CD14-positive monocyte (primary cell): Measurements from ENCODE around the gene PTPRU. TPM values are rescaled to one million over a fixed set of nuclear protein-coding genes. Genes with fewer than 3 reads are reported as not detected.

Experiments
- DNase-seq, 3 donors: peaks; one replicate each; pipeline ENCODE4 v3.0.0-alpha.2; 2011 to 2022
- H2AFZ ChIP-seq: 2 replicates; pipeline ENCODE4 v1.6.0; 2012; ENCODE audit warnings: mild to moderate bottlenecking, low read depth, low read length, inconsistent platforms; ENCODE audit not compliant: insufficient read depth, poor library complexity, severe bottlenecking
- H3K27ac ChIP-seq, 2 donors: 1 replicate in 1 of 2; 2 replicates in 1 of 2; pipeline ENCODE4 v1.5.1; 2012 to 2013; ENCODE audit warnings: low read length in 2 of 2, control low read depth in 1 of 2, inconsistent platforms in 1 of 2, low read depth in 1 of 2, mild to moderate bottlenecking in 1 of 2
- H3K27me3 ChIP-seq, 2 donors: one replicate each; pipeline versions ENCODE4 v1.6.0 to v1.6.1; 2011 to 2013; ENCODE audit warnings: low read length in 2 of 2; ENCODE audit not compliant: control insufficient read depth in 2 of 2, insufficient read depth in 2 of 2
- H3K36me3 ChIP-seq, 2 donors: replicated peaks in 1 of 2; 1 replicate in 1 of 2; 2 replicates in 1 of 2; pipeline versions ENCODE4 v1.5.1 to v1.6.1; 2012 to 2013; ENCODE audit warnings: low read length in 2 of 2, control low read depth in 1 of 2, inconsistent platforms in 1 of 2, mild to moderate bottlenecking in 1 of 2; ENCODE audit not compliant: insufficient read depth in 2 of 2, control insufficient read depth in 1 of 2
- H3K4me1 ChIP-seq, 2 donors: 1 replicate in 1 of 2; 2 replicates in 1 of 2; pipeline versions ENCODE4 v1.5.1 to v1.6.1; 2012 to 2013; ENCODE audit warnings: low read length in 2 of 2, control low read depth in 1 of 2, inconsistent platforms in 1 of 2, mild to moderate bottlenecking in 1 of 2, moderate library complexity in 1 of 2; ENCODE audit not compliant: insufficient read depth in 2 of 2, control insufficient read depth in 1 of 2
- H3K4me2 ChIP-seq: replicated peaks from 2 replicates; pipeline ENCODE3; 2012; ENCODE audit warnings: low read length, moderate library complexity, mild to moderate bottlenecking; ENCODE audit not compliant: poor library complexity, severe bottlenecking; ENCODE audit errors: extremely low read depth
- H3K4me3 ChIP-seq, 3 experiments: fragments of 200-600 bp in 1 of 3; sonication (generic) in 1 of 3; replicated peaks in 1 of 3; 1 replicate in 2 of 3; 2 replicates in 1 of 3; pipeline ENCODE4 v1.5.1; 2011 to 2013; ENCODE audit warnings: low read length in 3 of 3, mild to moderate bottlenecking in 3 of 3, control low read depth in 2 of 3, low read depth in 2 of 3, inconsistent platforms in 1 of 3, moderate library complexity in 1 of 3
- H3K79me2 ChIP-seq: 2 replicates; pipeline ENCODE4 v1.6.0; 2012; ENCODE audit warnings: mild to moderate bottlenecking, control low read depth, inconsistent platforms, low read length, moderate library complexity; ENCODE audit not compliant: insufficient read depth
- H3K9ac ChIP-seq: 2 replicates; pipeline ENCODE4 v1.6.0; 2017; ENCODE audit warnings: low read length, mild to moderate bottlenecking; ENCODE audit not compliant: insufficient read depth, poor library complexity, severe bottlenecking
- H3K9me3 ChIP-seq, 2 donors: replicated peaks in 1 of 2; 1 replicate in 1 of 2; 2 replicates in 1 of 2; pipeline versions ENCODE4 v1.5.1 to v1.6.1; 2012 to 2013; ENCODE audit warnings: low read length in 2 of 2, control low read depth in 1 of 2; ENCODE audit not compliant: control insufficient read depth in 1 of 2, insufficient read depth in 1 of 2
- H4K20me1 ChIP-seq: 2 replicates; pipeline ENCODE4 v1.6.0; 2012; ENCODE audit warnings: mild to moderate bottlenecking, low read length, control low read depth, moderate library complexity; ENCODE audit not compliant: insufficient read depth
- H3K27ac Mint-ChIP-seq, 7 donors: one replicate each; pipeline ENCODE4 v1.8.0; 2020; ENCODE audit warnings: mild to moderate bottlenecking in 7 of 7, mixed read lengths in 7 of 7, moderate library complexity in 6 of 7, inconsistent platforms in 2 of 7
- H3K27me3 Mint-ChIP-seq, 3 donors: one replicate each; pipeline ENCODE4 v1.8.0; 2021 to 2022; ENCODE audit warnings: low read depth in 3 of 3, mild to moderate bottlenecking in 3 of 3, mixed read lengths in 3 of 3, moderate library complexity in 3 of 3, inconsistent platforms in 1 of 3
- H3K36me3 Mint-ChIP-seq, 2 donors: one replicate each; pipeline ENCODE4 v1.8.0; 2020; ENCODE audit warnings: mixed read lengths in 2 of 2, inconsistent platforms in 1 of 2, mild to moderate bottlenecking in 1 of 2
- H3K4me1 Mint-ChIP-seq: one replicate; pipeline ENCODE4 v1.8.0; 2020; ENCODE audit warnings: mild to moderate bottlenecking, mixed read lengths
- H3K4me3 Mint-ChIP-seq, 2 donors: one replicate each; pipeline ENCODE4 v1.8.0; 2020; ENCODE audit warnings: mild to moderate bottlenecking in 2 of 2, mixed read lengths in 2 of 2, moderate library complexity in 1 of 2
- H3K9me3 Mint-ChIP-seq, 7 donors: one replicate each; pipeline ENCODE4 v1.8.0; 2020 to 2022; ENCODE audit warnings: mixed read lengths in 7 of 7, mild to moderate bottlenecking in 6 of 7, moderate library complexity in 6 of 7, inconsistent platforms in 2 of 7
- WGBS: methylation state at CpG from one replicate; pipeline ENCODE4 v1.1.5; 2013; ENCODE audit warnings: missing lambda C conversion rate; ENCODE audit not compliant: insufficient coverage; 5-methylcytosine and 5-hydroxymethylcytosine counted together
- intact Hi-C, 2 donors: fragments of 100-400 bp; cut with micrococcal nuclease; formaldehyde crosslinking; loops; one replicate each; pipeline versions ENCODE4 v1.15.0 to v1.15.1; 2023
- polyA plus RNA-seq, 3 donors: library from polyadenylated mRNA; depleted of rRNA in 1 of 3; unstranded in 2 of 3; stranded (reverse) in 1 of 3; fragments of 300-500 nt in 2 of 3; fragments of >200 nt in 1 of 3; fragmentation: Illumina TruSeq in 2 of 3; gene quantifications; 1 replicate in 2 of 3; 2 replicates in 1 of 3; pipeline ENCODE4 v1.2.3, GENCODE V29; 2012 to 2021
- TF ChIP-seq, protein P1 (sequence below): fragments of 200-600 bp; IDR thresholded peaks from one replicate; pipeline ENCODE4 v1.8.0; 2022; ENCODE audit warnings: antibody characterized with exemption, mild to moderate bottlenecking

PTPRU gene
- polyA plus RNA-seq, 3 donors, result 0.42 to 1.4 TPM; not detected in 1

GRCh38 chr1:29236712-29237128, 398 bp downstream of the PTPRU start:
- Mint-ChIP-seq H3K27ac (peak overlapping the region in 2 of 7 donors; percentile 13 to 68), H3K4me1 (peaks cover 25% of the 10 kb centered on the region), H3K9me3 (peaks cover 0 to 19% (median 7%) of the 10 kb centered on the region in 7 donors), H3K27me3 (peaks cover 57 to 71% (median 60%) of the 10 kb centered on the region in 3 donors), H3K36me3 (peaks cover 6 to 14% of the 10 kb centered on the region in 2 donors), H3K4me3 (peak overlapping the region; percentile 80 to 97)
- H3K27me3 ChIP-seq, result peaks cover 26 to 63% of the 10 kb centered on the region in 2 donors
- intact Hi-C loops, result loop anchor here (5.0 kb wide), 3 partner anchors 616 to 1471 kb away; no protein-coding TSS in a partner anchor
- WGBS, result 2% methylated on average over 30 of the region's 30 CpGs
- peak overlapping the region; percentile 26 to 77 (median 36) for H3K4me3 ChIP-seq
- peak overlapping the region; percentile 49 for H3K9ac ChIP-seq
- no peaks in the 10 kb centered on the region for H3K79me2 ChIP-seq
- DNase-seq, result peak in 2 of 3 donors; percentile 5 to 19
- peak overlapping the region; percentile 86 for H2AFZ ChIP-seq
- no peaks in the 10 kb centered on the region for H3K36me3 ChIP-seq
- no peak overlapping the region for H3K27ac ChIP-seq
- peaks cover 22 to 27% of the 10 kb centered on the region in 2 donors for H3K4me1 ChIP-seq
- H3K9me3 ChIP-seq, result peaks cover 0 to 15% of the 10 kb centered on the region in 2 donors
- H3K4me2 ChIP-seq, result peak overlapping the region; percentile 83
- peaks cover 4% of the 10 kb centered on the region for H4K20me1 ChIP-seq
- TF ChIP-seq, protein P1, sequence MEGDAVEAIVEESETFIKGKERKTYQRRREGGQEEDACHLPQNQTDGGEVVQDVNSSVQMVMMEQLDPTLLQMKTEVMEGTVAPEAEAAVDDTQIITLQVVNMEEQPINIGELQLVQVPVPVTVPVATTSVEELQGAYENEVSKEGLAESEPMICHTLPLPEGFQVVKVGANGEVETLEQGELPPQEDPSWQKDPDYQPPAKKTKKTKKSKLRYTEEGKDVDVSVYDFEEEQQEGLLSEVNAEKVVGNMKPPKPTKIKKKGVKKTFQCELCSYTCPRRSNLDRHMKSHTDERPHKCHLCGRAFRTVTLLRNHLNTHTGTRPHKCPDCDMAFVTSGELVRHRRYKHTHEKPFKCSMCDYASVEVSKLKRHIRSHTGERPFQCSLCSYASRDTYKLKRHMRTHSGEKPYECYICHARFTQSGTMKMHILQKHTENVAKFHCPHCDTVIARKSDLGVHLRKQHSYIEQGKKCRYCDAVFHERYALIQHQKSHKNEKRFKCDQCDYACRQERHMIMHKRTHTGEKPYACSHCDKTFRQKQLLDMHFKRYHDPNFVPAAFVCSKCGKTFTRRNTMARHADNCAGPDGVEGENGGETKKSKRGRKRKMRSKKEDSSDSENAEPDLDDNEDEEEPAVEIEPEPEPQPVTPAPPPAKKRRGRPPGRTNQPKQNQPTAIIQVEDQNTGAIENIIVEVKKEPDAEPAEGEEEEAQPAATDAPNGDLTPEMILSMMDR, result no peak

DNA sequence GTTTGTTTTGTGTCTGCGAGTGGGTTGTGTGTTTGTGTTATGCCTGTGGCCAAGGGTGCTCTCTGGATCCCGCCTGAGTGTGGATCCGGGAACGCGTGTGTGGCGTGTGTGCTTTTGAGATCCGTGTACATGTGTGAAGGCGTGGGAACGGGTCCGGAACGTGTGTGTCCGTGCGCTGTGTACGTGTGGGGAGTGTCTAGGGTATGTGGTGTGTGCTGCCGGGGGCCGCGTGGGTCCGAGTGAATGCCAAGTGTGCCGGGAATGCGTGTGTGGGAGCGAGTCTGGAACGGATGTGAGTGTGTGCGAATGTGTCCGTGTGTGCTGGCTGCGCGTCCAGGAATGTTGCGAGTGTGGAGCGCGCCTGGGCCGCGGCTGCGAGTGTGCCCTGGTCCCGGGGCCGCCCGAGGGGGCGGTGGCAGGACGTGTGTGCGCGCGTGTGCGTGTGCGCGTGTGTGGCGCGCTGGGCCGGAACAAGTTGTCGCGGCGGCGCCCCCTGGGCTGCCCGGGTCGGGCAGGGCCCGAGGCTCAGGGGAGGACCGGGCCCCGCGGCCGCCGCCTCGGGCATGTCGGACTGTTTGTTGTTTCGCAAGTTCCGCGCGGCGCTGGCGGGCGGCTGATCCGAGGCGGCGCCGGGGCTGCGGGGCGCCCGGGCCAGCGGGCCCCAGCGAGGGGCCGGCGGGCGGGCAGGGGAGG, 953 bp downstream of the PTPRU start:
- Mint-ChIP-seq H3K27ac (peak overlapping the region in 1 of 7 donors; percentile 13), H3K36me3 (peaks cover 6 to 14% of the 10 kb centered on the region in 2 donors), H3K27me3 (peaks cover 57 to 76% (median 58%) of the 10 kb centered on the region in 3 donors), H3K9me3 (peaks cover 0 to 19% (median 7%) of the 10 kb centered on the region in 7 donors), H3K4me1 (peaks cover 25% of the 10 kb centered on the region), H3K4me3 (peak overlapping the region; percentile 80 to 97)
- WGBS, result under 1% methylated on average over 79 of the region's 79 CpGs
- H3K9ac ChIP-seq, result no peak overlapping the region
- peaks cover 4% of the 10 kb centered on the region for H4K20me1 ChIP-seq
- peak; percentile 15 to 51 (median 18) for DNase-seq
- no peaks in the 10 kb centered on the region for H3K36me3 ChIP-seq
- H3K79me2 ChIP-seq, result no peaks in the 10 kb centered on the region
- H2AFZ ChIP-seq, result peak overlapping the region; percentile 86
- H3K4me1 ChIP-seq, result peaks cover 22 to 27% of the 10 kb centered on the region in 2 donors
- peak overlapping the region; percentile 83 for H3K4me2 ChIP-seq
- H3K9me3 ChIP-seq, result peaks cover 0 to 15% of the 10 kb centered on the region in 2 donors
- H3K4me3 ChIP-seq, result peak overlapping the region; percentile 1 to 77 (median 13)
- H3K27me3 ChIP-seq, result peaks cover 26 to 63% of the 10 kb centered on the region in 2 donors
- TF ChIP-seq, protein P1, result no peak
- no peak overlapping the region for H3K27ac ChIP-seq
- intact Hi-C loops, result loop anchor here (5.0 kb wide), 3 partner anchors 615 to 1470 kb away; no protein-coding TSS in a partner anchor
